ENCODE measurements around the gene ARF4.
A peak's percentile ranks its signal among the peaks of the same experiment; 100 is the strongest.

The ARF4 gene

GRCh38 chr3:57586778-57587177 is 10.4 kb downstream of the ARF4 start:
- in situ Hi-C loops (cut with HindIII; ENCODE audit: low pct_ligation_motif_present, low pct_unique_long_range_greater_than_20kb, low sequenced_read_pairs), result no loop called here
- DNase-seq, result no peak

- in situ Hi-C loops (cut with HindIII; ENCODE audit: low pct_ligation_motif_present, low pct_unique_long_range_greater_than_20kb, low sequenced_read_pairs), result no loop called here
Observed at GRCh38 chr3:57583544-57583943, 13.6 kb downstream of the ARF4 start.

DNA sequence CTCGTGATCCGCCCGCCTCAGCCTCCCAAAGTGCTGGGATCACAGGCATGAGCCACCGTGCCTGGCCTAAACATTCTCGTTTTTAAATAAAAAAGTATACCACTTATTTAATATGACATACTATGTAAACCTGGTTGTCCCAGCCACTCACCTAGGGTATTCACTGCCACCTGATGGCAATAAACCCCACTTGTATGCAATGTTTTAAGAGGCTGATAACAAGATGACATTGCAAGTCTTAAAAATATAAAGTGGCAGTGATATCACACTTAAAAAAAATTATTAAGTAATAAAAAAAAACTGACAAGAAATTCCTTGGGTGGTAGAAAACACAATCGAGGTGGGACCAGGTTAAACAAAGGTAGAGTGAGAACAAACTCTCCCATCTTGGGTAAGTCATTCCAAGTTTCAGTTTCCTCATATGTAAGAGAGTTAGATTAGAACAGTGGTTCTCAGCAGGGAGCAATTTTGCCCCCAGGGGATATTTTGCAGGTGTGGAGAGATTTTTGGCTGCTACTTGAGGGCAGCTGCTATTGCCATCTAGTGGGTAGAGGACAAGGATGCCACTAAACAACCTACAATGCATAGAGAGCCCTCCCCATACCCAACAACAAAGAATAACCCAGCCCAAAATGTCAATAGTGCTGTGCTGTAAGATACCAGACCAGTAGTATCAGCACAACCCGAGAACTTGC is 14.5 kb downstream of the ARF4 start:
- DNase-seq, result no peak
- in situ Hi-C loops (cut with HindIII; ENCODE audit: low pct_ligation_motif_present, low pct_unique_long_range_greater_than_20kb, low sequenced_read_pairs), result no loop called here

More at GRCh38 chr3:57583544-57583943, 13.6 kb downstream of the ARF4 start:
- no peak for DNase-seq

DNA sequence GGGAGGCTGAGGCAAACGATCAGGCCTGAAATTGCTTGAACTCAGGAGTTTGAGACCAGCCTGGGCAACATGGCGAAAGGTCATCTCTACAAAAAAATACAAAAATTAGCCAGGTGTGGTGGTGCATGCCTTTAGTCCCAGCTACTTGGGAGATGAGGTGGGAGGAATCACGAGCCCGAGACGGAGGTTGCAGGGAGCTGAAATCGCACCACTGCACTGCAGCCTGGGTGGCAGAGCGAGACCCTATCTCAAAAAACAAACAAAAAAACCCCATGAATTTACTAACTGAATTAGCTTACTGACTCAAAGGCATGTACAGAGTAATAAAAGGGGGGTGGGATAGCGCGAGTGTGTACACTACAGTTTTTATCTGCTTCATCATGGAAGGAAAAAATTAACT is 19.3 kb downstream of the ARF4 start:
- in situ Hi-C loops (cut with HindIII; ENCODE audit: low pct_ligation_motif_present, low pct_unique_long_range_greater_than_20kb, low sequenced_read_pairs), result no loop called here
- DNase-seq, result no peak

DNA sequence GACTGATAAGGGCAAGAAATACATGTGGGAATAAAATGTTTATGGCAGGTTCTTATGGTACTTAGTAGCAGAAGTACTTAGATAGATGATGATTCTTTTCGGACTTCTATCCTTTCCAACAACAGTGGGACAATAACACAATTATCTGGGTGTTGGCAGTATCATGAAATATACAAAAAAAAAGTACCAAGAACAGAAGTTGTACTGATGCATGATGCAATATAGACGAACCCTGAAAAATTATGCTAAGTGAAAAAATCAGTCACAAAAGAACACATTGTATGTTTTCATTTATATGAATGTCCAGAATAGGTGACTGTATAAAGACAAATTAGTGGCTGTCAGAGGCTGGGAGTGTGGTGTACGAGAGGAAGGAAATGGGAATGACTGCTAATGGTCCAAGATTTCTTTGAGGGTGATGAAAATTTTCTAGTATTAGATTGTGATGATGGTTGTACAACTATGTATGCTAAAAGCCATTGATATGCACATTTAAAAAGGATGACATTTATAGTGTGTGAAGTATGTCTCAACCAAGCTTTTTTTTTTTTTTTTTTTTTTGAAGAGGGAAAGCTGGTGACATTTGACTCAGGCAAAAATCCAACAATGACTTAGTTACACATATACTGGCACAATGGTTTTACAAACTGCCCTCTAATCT is 21.0 kb downstream of the ARF4 start:
- in situ Hi-C loops (cut with HindIII; ENCODE audit: low pct_ligation_motif_present, low pct_unique_long_range_greater_than_20kb, low sequenced_read_pairs), result no loop called here

DNA sequence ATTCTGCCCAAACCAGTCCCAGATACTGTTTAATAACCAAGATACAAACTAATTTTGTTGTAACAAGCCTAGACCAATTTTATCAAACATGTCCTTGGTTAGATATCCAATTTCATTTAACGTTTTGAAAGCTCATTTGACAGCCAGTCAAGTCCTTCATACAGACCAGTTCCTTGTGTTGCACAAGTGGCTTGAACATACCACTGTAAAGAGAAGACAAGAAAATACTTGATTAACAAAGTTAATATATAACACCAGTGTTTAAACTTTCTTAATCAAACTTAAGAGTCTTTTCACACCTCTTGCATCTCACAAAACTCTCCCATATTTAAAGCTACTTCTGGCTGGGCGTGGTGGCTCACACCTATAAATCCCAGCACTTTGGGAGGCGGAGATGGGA is 25.0 kb downstream of the ARF4 start:
- DNase-seq, result no peak
- in situ Hi-C loops (cut with HindIII; ENCODE audit: low pct_ligation_motif_present, low pct_unique_long_range_greater_than_20kb, low sequenced_read_pairs), result no loop called here

More for the DNA sequence above, 21.0 kb downstream of the ARF4 start:
- DNase-seq, result no peak

GRCh38 chr3:57570878-57571277 is 26.3 kb downstream of the ARF4 start:
- no peak for DNase-seq
- in situ Hi-C loops (cut with HindIII; ENCODE audit: low pct_ligation_motif_present, low pct_unique_long_range_greater_than_20kb, low sequenced_read_pairs), result no loop called here

GRCh38 chr3:57569859-57570450 is 27.2 kb downstream of the ARF4 start:
- DNase-seq, result no peak
- in situ Hi-C loops (cut with HindIII; ENCODE audit: low pct_ligation_motif_present, low pct_unique_long_range_greater_than_20kb, low sequenced_read_pairs), result no loop called here

DNA sequence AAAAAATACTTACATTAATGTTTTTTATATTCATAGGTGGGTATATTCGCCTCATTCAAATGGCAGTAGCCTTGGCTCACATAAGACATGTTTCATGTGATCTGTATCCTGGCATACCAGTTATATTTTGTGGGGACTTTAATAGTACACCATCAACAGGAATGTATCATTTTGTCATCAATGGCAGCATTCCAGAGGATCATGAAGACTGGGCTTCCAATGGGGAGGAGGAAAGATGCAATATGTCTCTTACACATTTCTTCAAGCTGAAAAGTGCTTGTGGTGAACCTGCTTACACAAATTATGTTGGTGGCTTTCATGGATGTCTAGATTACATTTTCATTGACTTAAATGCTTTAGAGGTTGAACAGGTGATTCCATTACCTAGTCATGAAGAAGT is 37.6 kb downstream of the ARF4 start:
- DNase-seq, result no peak
- in situ Hi-C loops (cut with HindIII; ENCODE audit: low pct_ligation_motif_present, low pct_unique_long_range_greater_than_20kb, low sequenced_read_pairs), result no loop called here

- DNase-seq, result peak; percentile 34
- in situ Hi-C loops (cut with HindIII; ENCODE audit: low pct_ligation_motif_present, low pct_unique_long_range_greater_than_20kb, low sequenced_read_pairs), result no loop called here
Observed at GRCh38 chr3:57557085-57557537, 40.0 kb downstream of the ARF4 start.

DNA sequence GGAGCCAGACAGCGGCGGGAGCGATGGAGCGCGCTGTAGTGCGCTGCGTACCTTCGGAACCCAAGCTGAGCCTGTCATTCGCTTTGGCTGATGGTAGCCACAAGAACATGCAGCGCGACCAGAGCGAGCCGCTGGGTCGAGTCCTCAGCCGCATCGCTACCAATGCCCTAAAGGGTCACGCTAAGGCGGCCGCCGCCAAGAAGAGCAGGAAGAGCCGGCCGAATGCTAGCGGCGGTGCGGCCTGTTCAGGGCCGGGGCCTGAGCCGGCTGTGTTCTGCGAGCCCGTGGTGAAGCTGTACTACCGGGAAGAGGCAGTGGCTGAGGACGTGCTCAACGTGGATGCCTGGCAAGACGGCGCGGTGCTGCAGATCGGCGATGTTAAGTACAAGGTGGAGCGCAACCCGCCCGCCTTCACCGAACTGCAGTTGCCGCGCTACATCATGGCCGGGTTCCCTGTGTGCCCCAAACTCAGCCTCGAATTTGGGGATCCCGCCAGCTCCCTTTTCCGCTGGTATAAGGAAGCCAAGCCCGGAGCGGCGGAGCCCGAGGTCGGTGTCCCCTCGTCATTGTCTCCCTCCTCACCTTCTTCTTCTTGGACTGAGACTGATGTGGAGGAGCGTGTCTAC is 40.6 kb downstream of the ARF4 start:
- peak; percentile 21 for DNase-seq
- in situ Hi-C loops (cut with HindIII; ENCODE audit: low pct_ligation_motif_present, low pct_unique_long_range_greater_than_20kb, low sequenced_read_pairs), result no loop called here

- in situ Hi-C loops (cut with HindIII; ENCODE audit: low pct_ligation_motif_present, low pct_unique_long_range_greater_than_20kb, low sequenced_read_pairs), result no loop called here
- DNase-seq, result peak; percentile 87
Observed at GRCh38 chr3:57555738-57556458, 41.2 kb downstream of the ARF4 start, which contains the start of gene PDE12. TSS of gene PDE12 (plus strand) at chr3:57556274. CDS start at chr3:57556380, 106 bp downstream.

DNA sequence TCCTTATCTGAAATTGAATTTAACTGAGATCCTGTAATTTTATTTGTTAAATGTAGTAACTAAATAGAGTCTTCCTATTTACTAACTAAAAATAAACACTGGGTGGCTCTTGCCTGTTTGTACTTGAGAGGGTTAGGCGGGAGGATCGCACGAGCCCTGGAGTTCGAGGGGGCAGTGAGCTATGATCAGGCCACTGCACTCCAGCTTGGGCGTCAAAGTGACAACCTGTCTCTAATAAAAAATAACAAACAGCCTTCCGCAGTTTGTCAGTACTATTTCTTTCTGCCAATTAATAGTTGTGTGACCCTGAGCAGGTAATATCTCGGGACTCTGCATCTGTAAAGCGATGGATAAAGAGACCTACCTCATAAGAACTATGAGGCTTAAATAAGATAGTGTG is 41.8 kb downstream of the ARF4 start:
- in situ Hi-C loops (cut with HindIII; ENCODE audit: low pct_ligation_motif_present, low pct_unique_long_range_greater_than_20kb, low sequenced_read_pairs), result no loop called here
- DNase-seq, result peak; percentile 20

- in situ Hi-C loops (cut with HindIII; ENCODE audit: low pct_ligation_motif_present, low pct_unique_long_range_greater_than_20kb, low sequenced_read_pairs), result no loop called here
- no peak for DNase-seq
Observed at GRCh38 chr3:57546616-57547015, 50.5 kb downstream of the ARF4 start.

- in situ Hi-C loops (cut with HindIII; ENCODE audit: low pct_ligation_motif_present, low pct_unique_long_range_greater_than_20kb, low sequenced_read_pairs), result no loop called here
- no peak for DNase-seq
Observed at GRCh38 chr3:57545636-57546268, 51.4 kb downstream of the ARF4 start.

DNA sequence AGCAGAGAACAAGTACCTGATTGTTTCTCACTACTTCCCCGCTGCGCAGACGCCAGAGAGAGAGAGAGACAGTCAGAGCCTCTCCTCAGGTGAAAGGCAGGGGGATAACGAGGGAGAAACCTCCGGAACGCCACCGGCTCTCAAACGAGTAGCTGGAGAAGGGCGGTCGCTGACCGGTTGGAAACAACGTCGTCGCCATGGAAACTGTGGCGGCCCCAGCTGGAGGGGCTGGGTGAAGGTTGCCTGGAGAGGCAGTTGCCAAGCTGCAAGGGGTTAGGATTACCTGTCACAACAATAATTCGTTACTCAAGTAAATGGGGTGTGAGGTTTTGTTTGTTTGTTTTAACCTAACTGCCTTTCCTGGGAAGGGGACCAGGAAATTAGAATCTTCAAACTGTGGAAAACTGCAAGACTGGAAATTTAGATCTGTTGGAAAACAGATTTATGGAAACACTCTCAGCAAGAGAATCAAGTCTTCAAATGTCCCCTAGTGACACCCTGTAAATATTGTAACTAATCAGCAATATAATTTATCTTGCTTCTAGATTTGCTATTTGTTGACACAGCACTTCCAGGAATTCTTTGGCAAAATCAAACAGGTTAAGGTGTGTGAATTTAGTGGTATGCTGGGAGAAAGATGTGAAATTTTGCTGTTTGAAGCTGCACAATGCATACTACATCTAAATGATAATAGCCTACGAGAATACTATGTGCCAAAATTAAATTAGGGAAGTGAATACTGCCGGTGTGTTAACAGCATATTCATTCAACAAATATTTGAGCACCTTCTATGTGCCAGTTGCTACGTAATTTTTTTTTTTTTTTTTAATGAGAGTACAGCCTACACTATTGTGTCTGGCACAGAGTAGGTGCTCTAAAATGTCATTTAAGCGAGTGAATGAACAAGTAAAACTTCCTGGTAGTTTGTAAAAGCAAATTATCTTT is 52.7 kb downstream of the ARF4 start, which contains the start of gene DNAH12:
Gene DNAH12 (minus strand): TSS at position 164 of the 945 bp plus-strand sequence. CDS start 1,474 bp downstream, outside the sequence.
- in situ Hi-C loops (cut with HindIII; ENCODE audit: low pct_ligation_motif_present, low pct_unique_long_range_greater_than_20kb, low sequenced_read_pairs), result no loop called here
- DNase-seq, result peak; percentile 48

GRCh38 chr3:57538465-57538864 is 58.7 kb downstream of the ARF4 start:
- DNase-seq, result no peak
- in situ Hi-C loops (cut with HindIII; ENCODE audit: low pct_ligation_motif_present, low pct_unique_long_range_greater_than_20kb, low sequenced_read_pairs), result no loop called here
